Right lobe of liver (tissue), 4 donors: Measurements from ENCODE around the gene OR1K1.

ENCODE experiments used
- POLR2A ChIP-seq: fragments of 450-650 bp; IDR thresholded peaks from one replicate; pipeline ENCODE4 v1.6.1; 2017; ENCODE audit warnings: antibody characterized with exemption, mild to moderate bottlenecking
- TF ChIP-seq, protein P1 (sequence below), 4 donors: fragments of 200-600 bp in 3 of 4; fragments of 450-650 bp in 1 of 4; IDR thresholded peaks; one replicate each; pipeline versions ENCODE4 v1.5.1 to v1.8.0; 2016 to 2022; ENCODE audit warnings: antibody characterized with exemption in 4 of 4, mild to moderate bottlenecking in 2 of 4
- donor health status: DM: no; HTN: no; CAD: no.
- donor health status: DM: no; HTN: no; CAD: no.
- donor health status: DM: no; HTN: yes; CAD: no.

DNA sequence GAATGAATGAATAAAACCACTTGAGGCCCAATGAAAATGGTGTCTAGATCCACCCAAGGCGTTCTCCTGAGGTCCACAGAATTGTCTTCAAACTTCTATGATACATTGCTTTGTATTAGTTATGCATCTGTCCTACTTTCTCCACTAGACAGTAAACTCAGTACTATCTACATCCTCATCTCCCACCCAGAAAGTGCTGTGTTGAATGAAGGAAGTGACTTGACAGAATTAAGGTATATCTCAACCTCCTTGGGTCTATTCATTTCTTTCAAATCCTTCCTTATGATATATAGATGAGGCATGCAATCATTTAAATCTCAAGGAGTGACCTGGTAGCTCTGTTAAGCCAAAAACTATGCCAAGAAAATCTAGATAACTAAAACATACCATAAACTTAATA lies 44.2 kb downstream of the OR1K1 start:
- TF ChIP-seq POLR2A = no peak
- TF ChIP-seq, protein P1, sequence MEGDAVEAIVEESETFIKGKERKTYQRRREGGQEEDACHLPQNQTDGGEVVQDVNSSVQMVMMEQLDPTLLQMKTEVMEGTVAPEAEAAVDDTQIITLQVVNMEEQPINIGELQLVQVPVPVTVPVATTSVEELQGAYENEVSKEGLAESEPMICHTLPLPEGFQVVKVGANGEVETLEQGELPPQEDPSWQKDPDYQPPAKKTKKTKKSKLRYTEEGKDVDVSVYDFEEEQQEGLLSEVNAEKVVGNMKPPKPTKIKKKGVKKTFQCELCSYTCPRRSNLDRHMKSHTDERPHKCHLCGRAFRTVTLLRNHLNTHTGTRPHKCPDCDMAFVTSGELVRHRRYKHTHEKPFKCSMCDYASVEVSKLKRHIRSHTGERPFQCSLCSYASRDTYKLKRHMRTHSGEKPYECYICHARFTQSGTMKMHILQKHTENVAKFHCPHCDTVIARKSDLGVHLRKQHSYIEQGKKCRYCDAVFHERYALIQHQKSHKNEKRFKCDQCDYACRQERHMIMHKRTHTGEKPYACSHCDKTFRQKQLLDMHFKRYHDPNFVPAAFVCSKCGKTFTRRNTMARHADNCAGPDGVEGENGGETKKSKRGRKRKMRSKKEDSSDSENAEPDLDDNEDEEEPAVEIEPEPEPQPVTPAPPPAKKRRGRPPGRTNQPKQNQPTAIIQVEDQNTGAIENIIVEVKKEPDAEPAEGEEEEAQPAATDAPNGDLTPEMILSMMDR (IDR thresholded peaks at IDR 0.05) = no peak
